H1 (cell line): ENCODE measurements around the gene NDUFA11. TPM values are rescaled to one million over a fixed set of nuclear protein-coding genes. Genes with fewer than 3 reads are reported as not detected.

Source experiments
- CEBPB ChIP-seq: IDR thresholded peaks from 2 replicates; pipeline ENCODE4 v1.6.1; 2012; ENCODE audit warnings: low read depth, low read length
- EP300 ChIP-seq, 2 experiments: IDR thresholded peaks; 1 replicate in 1 of 2; 2 replicates in 1 of 2; pipeline ENCODE4 v1.6.1; 2011 to 2012; ENCODE audit warnings: low read depth in 2 of 2, low read length in 2 of 2, mild to moderate bottlenecking in 2 of 2, borderline replicate concordance in 1 of 2, inconsistent platforms in 1 of 2, moderate library complexity in 1 of 2
- KDM5A ChIP-seq: fragments of 200-600 bp; IDR thresholded peaks from 2 replicates; pipeline ENCODE4 v1.7.1; 2012; ENCODE audit warnings: mild to moderate bottlenecking, low read length, inconsistent platforms, mixed read lengths
- POLR2A ChIP-seq, 2 experiments: IDR thresholded peaks; 1 replicate in 1 of 2; 2 replicates in 1 of 2; pipeline ENCODE4 v1.6.1; 2011; ENCODE audit warnings: low read depth in 2 of 2, low read length in 2 of 2, mild to moderate bottlenecking in 2 of 2; ENCODE audit errors: control extremely low read depth in 1 of 2
- RNF2 ChIP-seq: fragments of 200-900, 300-1000 bp; sonication (generic); IDR thresholded peaks from 2 replicates; pipeline ENCODE4 v1.7.1; 2016; ENCODE audit warnings: borderline replicate concordance, low read depth, mild to moderate bottlenecking, antibody characterized with exemption, low read length; ENCODE audit not compliant: poor library complexity, severe bottlenecking; ENCODE audit errors: missing control alignments
- polyA plus RNA-seq, 7 experiments: library from polyadenylated mRNA; depleted of rRNA in 3 of 7; stranded (reverse) in 5 of 7; unstranded in 2 of 7; fragments of >200 nt in 5 of 7; fragments of 200-250 nt in 2 of 7; gene quantifications; 1 replicate in 5 of 7; 2 replicates in 1 of 7; 4 replicates in 1 of 7; pipeline versions ENCODE4 v1.2.1 to v1.2.3, GENCODE V29; 2011 to 2013; ENCODE audit warnings: missing spikeins in 2 of 7, mixed read lengths in 2 of 7
- total RNA-seq: library from RNA; stranded (reverse); fragmentation: NEBNext Ultra II Directional; extraction: Animal tissue kit (Norgen Biotek cat#: 25700); gene quantifications from 2 replicates; pipeline ENCODE4 v1.2.1, GENCODE V29; 2021

Gene NDUFA11
- total and polyA plus RNA-seq, 2 of the 8 experiments (the other 6 are each of a cell fraction or from before 2014, with no cell fraction given) = 205 to 1,037 TPM

DNA sequence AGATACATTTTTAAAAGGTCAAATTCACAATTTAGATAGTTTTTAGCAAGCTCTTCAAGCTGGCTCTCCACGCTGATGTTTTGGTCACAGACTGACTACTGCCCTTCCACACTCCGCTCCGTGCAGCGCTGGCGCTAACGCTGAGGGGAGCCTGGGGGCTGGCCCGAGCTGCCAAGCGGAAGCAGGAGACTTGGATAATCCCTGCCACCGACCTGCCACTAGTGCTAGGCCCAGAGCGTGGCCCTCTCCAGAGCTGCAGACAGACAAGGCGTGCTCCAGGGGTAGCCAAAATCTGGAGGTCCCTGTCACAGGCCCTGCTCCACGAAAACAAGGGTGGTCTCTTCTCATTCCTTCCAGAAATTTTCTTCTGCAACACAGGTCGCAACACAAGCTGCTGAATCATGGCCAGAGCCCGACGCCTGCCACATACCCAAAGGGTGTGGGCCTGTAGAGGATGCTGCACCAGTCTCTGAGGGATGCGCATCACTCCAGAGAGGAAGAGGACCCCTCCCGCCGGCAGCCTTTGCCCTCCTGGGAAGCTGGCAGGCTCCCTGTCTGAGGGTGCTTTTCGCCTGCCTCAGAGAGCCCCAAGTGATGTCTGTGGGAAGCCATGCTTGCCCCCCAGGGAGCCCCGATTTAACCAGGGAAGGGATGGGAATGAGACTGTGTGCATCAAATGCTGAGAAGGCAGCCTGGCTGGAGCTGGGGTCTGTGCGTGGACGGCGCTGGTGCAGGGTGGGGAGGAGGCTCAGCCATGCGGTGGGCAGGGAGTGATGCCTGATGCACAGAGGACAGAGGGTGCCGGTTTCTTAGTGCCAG lies 32.1 kb upstream of the NDUFA11 start (continued):
- TF ChIP-seq RNF2 (no peak), KDM5A (no peak), EP300 (IDR thresholded peaks at IDR 0.05; ENCODE audit: borderline replicate concordance in 1 of 2, low read depth in 2 of 2, low read length in 2 of 2) (no peak), POLR2A (IDR thresholded peaks at IDR 0.05; ENCODE audit: control extremely low read depth in 1 of 2, low read depth in 2 of 2, low read length in 2 of 2) (no peak), CEBPB (no peak)
